Stimulated activated memory B cell treated with anti-CD40 and anti-IgM and Interleukin-4, amounts not matched to agents 10 μg/mL and 1 μg/mL and 100 μg/mL, for 72 hours (primary cell): Measurements from ENCODE around the gene KCTD12.
"Not testable (repeated sequence)": the region's sequence is repeated elsewhere in the genome, so short reads cannot be mapped to it uniquely, and the experiment has no call there.

Experiments
- ATAC-seq: fragments of 150-1000 bp; cut with Tn5 transposase; 2 replicates; pipeline ENCODE4 v1.10.0; 2021
- H3K27ac Mint-ChIP-seq: one replicate; pipeline ENCODE4 v1.8.0; 2022; ENCODE audit warnings: mild to moderate bottlenecking, mixed read lengths
- H3K27me3 Mint-ChIP-seq: one replicate; pipeline ENCODE4 v1.8.0; 2022; ENCODE audit warnings: mixed read lengths
- H3K36me3 Mint-ChIP-seq: one replicate; pipeline ENCODE4 v1.8.0; 2022; ENCODE audit warnings: mixed read lengths
- H3K4me1 Mint-ChIP-seq: one replicate; pipeline ENCODE4 v1.8.0; 2022; ENCODE audit warnings: mixed read lengths
- H3K4me3 Mint-ChIP-seq: one replicate; pipeline ENCODE4 v1.8.0; 2022; ENCODE audit warnings: mild to moderate bottlenecking, moderate library complexity, mixed read lengths
- H3K9me3 Mint-ChIP-seq: one replicate; pipeline ENCODE4 v1.8.0; 2022; ENCODE audit warnings: mixed read lengths

KCTD12 gene

GRCh38 chr13:76886292-76887075 is at the start of gene KCTD12:
Gene KCTD12 (minus strand): TSS chr13:76886405. CDS start chr13:76886148, 257 bp downstream.
- Mint-ChIP-seq H3K4me1 (peaks cover 26% of the 10 kb centered on the region), H3K9me3 (no peaks in the 10 kb centered on the region)

GRCh38 chr13:76934671-76935070 is 48.5 kb upstream of the KCTD12 start:
- no peaks in the 10 kb centered on the region for H3K36me3 Mint-ChIP-seq
- no peak overlapping the region for H3K4me3 Mint-ChIP-seq
- H3K4me1 Mint-ChIP-seq = no peaks in the 10 kb centered on the region
- H3K27ac Mint-ChIP-seq = no peak overlapping the region
- ATAC-seq = no peak
- peaks cover 6% of the 10 kb centered on the region for H3K9me3 Mint-ChIP-seq
- H3K27me3 Mint-ChIP-seq = peaks cover 10% of the 10 kb centered on the region

More at GRCh38 chr13:76886292-76887075, at the start of gene KCTD12:
- peaks cover 10% of the 10 kb centered on the region for H3K27me3 Mint-ChIP-seq
- peak within 1 kb of the TSS; percentile 88 for H3K4me3 Mint-ChIP-seq
- H3K36me3 Mint-ChIP-seq = no peaks in the 10 kb centered on the region
- peak; percentile 88 for ATAC-seq
- H3K27ac Mint-ChIP-seq = peak within 1 kb of the TSS; percentile 71

GRCh38 chr13:76932076-76932475 is 45.9 kb upstream of the KCTD12 start:
- ATAC-seq = no peak
- Mint-ChIP-seq H3K27ac (no peak overlapping the region), H3K9me3 (peaks cover 6% of the 10 kb centered on the region)

GRCh38 chr13:76929851-76930374 is 43.7 kb upstream of the KCTD12 start:
- Mint-ChIP-seq H3K27me3 (peaks cover 4% of the 10 kb centered on the region), H3K27ac (no peak overlapping the region), H3K36me3 (no peaks in the 10 kb centered on the region), H3K4me1 (peaks cover 7% of the 10 kb centered on the region), H3K9me3 (peaks cover 3% of the 10 kb centered on the region), H3K4me3 (no peak overlapping the region)
- ATAC-seq = no peak

More at GRCh38 chr13:76932076-76932475, 45.9 kb upstream of the KCTD12 start:
- peaks cover 7% of the 10 kb centered on the region for H3K4me1 Mint-ChIP-seq
- no peak overlapping the region for H3K4me3 Mint-ChIP-seq
- no peaks in the 10 kb centered on the region for H3K27me3 Mint-ChIP-seq
- no peaks in the 10 kb centered on the region for H3K36me3 Mint-ChIP-seq

GRCh38 chr13:76929320-76929719 is 43.1 kb upstream of the KCTD12 start:
- Mint-ChIP-seq H3K27ac (no peak overlapping the region), H3K9me3 (peaks cover 3% of the 10 kb centered on the region), H3K4me3 (no peak overlapping the region), H3K4me1 (peaks cover 7% of the 10 kb centered on the region), H3K27me3 (peaks cover 8% of the 10 kb centered on the region), H3K36me3 (no peaks in the 10 kb centered on the region)
- ATAC-seq = peak; percentile 48

- H3K27me3 Mint-ChIP-seq = peaks cover 8% of the 10 kb centered on the region
- no peak for ATAC-seq
Observed at GRCh38 chr13:76928456-76928855, 42.3 kb upstream of the KCTD12 start.

GRCh38 chr13:76927955-76928354 is 41.8 kb upstream of the KCTD12 start:
- Mint-ChIP-seq H3K27ac (no peak overlapping the region), H3K36me3 (no peaks in the 10 kb centered on the region), H3K4me1 (peaks cover 7% of the 10 kb centered on the region), H3K9me3 (peaks cover 3% of the 10 kb centered on the region), H3K27me3 (peaks cover 8% of the 10 kb centered on the region), H3K4me3 (no peak overlapping the region)
- no peak for ATAC-seq

More at GRCh38 chr13:76928456-76928855, 42.3 kb upstream of the KCTD12 start:
- Mint-ChIP-seq H3K9me3 (peaks cover 3% of the 10 kb centered on the region), H3K4me1 (peaks cover 7% of the 10 kb centered on the region), H3K36me3 (no peaks in the 10 kb centered on the region), H3K27ac (no peak overlapping the region), H3K4me3 (no peak overlapping the region)

GRCh38 chr13:76925115-76925514 is 38.9 kb upstream of the KCTD12 start:
- Mint-ChIP-seq H3K4me1 (peaks cover 7% of the 10 kb centered on the region), H3K9me3 (peaks cover 2% of the 10 kb centered on the region), H3K4me3 (no peak overlapping the region), H3K27ac (no peak overlapping the region), H3K27me3 (peaks cover 13% of the 10 kb centered on the region), H3K36me3 (no peaks in the 10 kb centered on the region)
- no peak for ATAC-seq

- no peaks in the 10 kb centered on the region for H3K4me1 Mint-ChIP-seq
- H3K36me3 Mint-ChIP-seq = no peaks in the 10 kb centered on the region
- ATAC-seq = no peak
- no peak overlapping the region for H3K27ac Mint-ChIP-seq
- peaks cover 46% of the 10 kb centered on the region for H3K27me3 Mint-ChIP-seq
- H3K4me3 Mint-ChIP-seq = no peak overlapping the region
- H3K9me3 Mint-ChIP-seq = peaks cover 2% of the 10 kb centered on the region
Observed at GRCh38 chr13:76921516-76921915, 35.3 kb upstream of the KCTD12 start.

GRCh38 chr13:76917755-76918481 is 31.7 kb upstream of the KCTD12 start:
- not testable (repeated sequence) for ATAC-seq, H3K27ac Mint-ChIP-seq, H3K4me3 Mint-ChIP-seq, H3K9me3 Mint-ChIP-seq, H3K4me1 Mint-ChIP-seq, H3K36me3 Mint-ChIP-seq
- H3K27me3 Mint-ChIP-seq = peaks cover 45% of the 10 kb centered on the region

- no peaks in the 10 kb centered on the region for H3K4me1 Mint-ChIP-seq
- ATAC-seq = no peak
- peaks cover 2% of the 10 kb centered on the region for H3K9me3 Mint-ChIP-seq
Observed at GRCh38 chr13:76917095-76917494, 30.9 kb upstream of the KCTD12 start.

GRCh38 chr13:76913898-76914297 is 27.7 kb upstream of the KCTD12 start:
- Mint-ChIP-seq H3K36me3 (no peaks in the 10 kb centered on the region), H3K4me1 (no peaks in the 10 kb centered on the region), H3K9me3 (no peaks in the 10 kb centered on the region), H3K4me3 (no peak overlapping the region), H3K27ac (no peak overlapping the region), H3K27me3 (peaks cover 28% of the 10 kb centered on the region)
- ATAC-seq = no peak

More at GRCh38 chr13:76917095-76917494, 30.9 kb upstream of the KCTD12 start:
- H3K4me3 Mint-ChIP-seq = no peak overlapping the region
- H3K36me3 Mint-ChIP-seq = no peaks in the 10 kb centered on the region
- H3K27me3 Mint-ChIP-seq = peaks cover 45% of the 10 kb centered on the region
- H3K27ac Mint-ChIP-seq = no peak overlapping the region

GRCh38 chr13:76912476-76912875 is 26.3 kb upstream of the KCTD12 start:
- peaks cover 14% of the 10 kb centered on the region for H3K27me3 Mint-ChIP-seq
- no peaks in the 10 kb centered on the region for H3K9me3 Mint-ChIP-seq
- H3K4me3 Mint-ChIP-seq = no peak overlapping the region
- H3K36me3 Mint-ChIP-seq = no peaks in the 10 kb centered on the region
- H3K4me1 Mint-ChIP-seq = no peaks in the 10 kb centered on the region
- ATAC-seq = no peak
- no peak overlapping the region for H3K27ac Mint-ChIP-seq

GRCh38 chr13:76904507-76904906 is 18.3 kb upstream of the KCTD12 start:
- H3K4me3 Mint-ChIP-seq = no peak overlapping the region
- H3K36me3 Mint-ChIP-seq = no peaks in the 10 kb centered on the region
- no peaks in the 10 kb centered on the region for H3K9me3 Mint-ChIP-seq
- no peak for ATAC-seq
- H3K4me1 Mint-ChIP-seq = no peaks in the 10 kb centered on the region
- no peak overlapping the region for H3K27ac Mint-ChIP-seq
- H3K27me3 Mint-ChIP-seq = peaks cover 23% of the 10 kb centered on the region

GRCh38 chr13:76903544-76904162 is 17.4 kb upstream of the KCTD12 start:
- Mint-ChIP-seq H3K27me3 (peaks cover 23% of the 10 kb centered on the region), H3K9me3 (peaks cover 6% of the 10 kb centered on the region), H3K4me1 (no peaks in the 10 kb centered on the region), H3K4me3 (no peak overlapping the region), H3K27ac (no peak overlapping the region), H3K36me3 (peaks cover 7% of the 10 kb centered on the region)
- peak; percentile 62 for ATAC-seq
